Thoracic aorta endothelial cell (primary cell): Measurements from ENCODE around the gene CASKIN2. TPM values are rescaled to one million over a fixed set of nuclear protein-coding genes. Genes with fewer than 3 reads are reported as not detected.

ENCODE experiments used
- total RNA-seq: library from RNA; depleted of rRNA; stranded (reverse); fragments of >200 nt; gene quantifications from 2 replicates; pipeline ENCODE4 v1.2.3, GENCODE V29; 2012

Gene CASKIN2
- total RNA-seq, result 11.8 and 14.9 TPM in 2 replicates

GRCh38 chr17:75515496-75516254 lies at the start of gene CASKIN2:
Gene CASKIN2, minus strand, starts transcription at chr17:75515537. Its CDS starts 1,733 bp downstream, at chr17:75513804.

GRCh38 chr17:75524970-75525805 lies 9.9 kb upstream of the CASKIN2 start, which contains the start of gene LLGL2:
Gene LLGL2, plus strand, starts transcription at chr17:75525697. Its CDS starts 17,730 bp downstream, at chr17:75543427.

GRCh38 chr17:75516255-75516618 lies 900 bp upstream of the CASKIN2 start, which contains the start of gene TSEN54:
Gene TSEN54, plus strand, starts transcription at chr17:75516528. Its CDS starts 33 bp downstream, at chr17:75516561.

GRCh38 chr17:75456417-75457046 lies 58.8 kb downstream of the CASKIN2 start, which contains the start of gene TMEM94:
Gene TMEM94, plus strand, starts transcription at chr17:75456635. Its CDS starts 15,271 bp downstream, at chr17:75471906.

Other genes starting within 250 kb of the CASKIN2 start
- gene MIF4GD, start 244.3 kb downstream of the CASKIN2 start, total RNA-seq, result 9.4 and 10.9 TPM in 2 replicates
- 13.4 and 14.0 TPM in 2 replicates for gene SLC25A19, start 226.1 kb downstream of the CASKIN2 start, total RNA-seq
- gene GRB2, start 109.9 kb downstream of the CASKIN2 start, total RNA-seq, result 93.6 and 104 TPM in 2 replicates
- 34.3 and 46.4 TPM in 2 replicates for gene TMEM94, start 58.9 kb downstream of the CASKIN2 start, total RNA-seq
- gene TSEN54, start 991 bp upstream of the CASKIN2 start, total RNA-seq, result 10.1 and 14.7 TPM in 2 replicates
- gene LLGL2, start 10.2 kb upstream of the CASKIN2 start, total RNA-seq, result 4.0 and 4.5 TPM in 2 replicates
- gene MYO15B, start 72.3 kb upstream of the CASKIN2 start, total RNA-seq, result 6.3 and 11.6 TPM in 2 replicates
- gene SMIM5, start 117.9 kb upstream of the CASKIN2 start, total RNA-seq, result under 0.01 TPM in 1 of 2 replicates, not detected in the other
- gene RECQL5, start 151.6 kb upstream of the CASKIN2 start, total RNA-seq, result 20.2 and 20.8 TPM in 2 replicates
- gene SAP30BP, start 151.8 kb upstream of the CASKIN2 start, total RNA-seq, result 78.5 and 94.8 TPM in 2 replicates
- 3.7 TPM in 2 replicates for gene ITGB4, start 205.9 kb upstream of the CASKIN2 start, total RNA-seq
- 37.8 and 42.7 TPM in 2 replicates for gene GALK1, start 249.7 kb upstream of the CASKIN2 start, total RNA-seq